Choroid plexus epithelial cell (primary cell): ENCODE data around the gene SMTNL2.
"Not testable (repeated sequence)": the region's sequence is repeated elsewhere in the genome, so short reads cannot be mapped to it uniquely, and the experiment has no call there.

ENCODE experiments used
- DNase-seq: peaks from one replicate; pipeline ENCODE4 v3.0.0-alpha.2; 2010; ENCODE audit warnings: low read depth
- H3K4me3 ChIP-seq: 2 replicates; pipeline ENCODE4 v1.5.1; 2011; ENCODE audit warnings: low read depth, mild to moderate bottlenecking, control low read depth, low read length, moderate library complexity
- TF ChIP-seq, protein P1 (sequence below): conservative IDR thresholded peaks from 2 replicates; pipeline ENCODE4 v1.5.1; 2011; ENCODE audit warnings: low read depth, mild to moderate bottlenecking, control low read depth, inconsistent platforms, low read length, moderate library complexity

SMTNL2 gene

DNA sequence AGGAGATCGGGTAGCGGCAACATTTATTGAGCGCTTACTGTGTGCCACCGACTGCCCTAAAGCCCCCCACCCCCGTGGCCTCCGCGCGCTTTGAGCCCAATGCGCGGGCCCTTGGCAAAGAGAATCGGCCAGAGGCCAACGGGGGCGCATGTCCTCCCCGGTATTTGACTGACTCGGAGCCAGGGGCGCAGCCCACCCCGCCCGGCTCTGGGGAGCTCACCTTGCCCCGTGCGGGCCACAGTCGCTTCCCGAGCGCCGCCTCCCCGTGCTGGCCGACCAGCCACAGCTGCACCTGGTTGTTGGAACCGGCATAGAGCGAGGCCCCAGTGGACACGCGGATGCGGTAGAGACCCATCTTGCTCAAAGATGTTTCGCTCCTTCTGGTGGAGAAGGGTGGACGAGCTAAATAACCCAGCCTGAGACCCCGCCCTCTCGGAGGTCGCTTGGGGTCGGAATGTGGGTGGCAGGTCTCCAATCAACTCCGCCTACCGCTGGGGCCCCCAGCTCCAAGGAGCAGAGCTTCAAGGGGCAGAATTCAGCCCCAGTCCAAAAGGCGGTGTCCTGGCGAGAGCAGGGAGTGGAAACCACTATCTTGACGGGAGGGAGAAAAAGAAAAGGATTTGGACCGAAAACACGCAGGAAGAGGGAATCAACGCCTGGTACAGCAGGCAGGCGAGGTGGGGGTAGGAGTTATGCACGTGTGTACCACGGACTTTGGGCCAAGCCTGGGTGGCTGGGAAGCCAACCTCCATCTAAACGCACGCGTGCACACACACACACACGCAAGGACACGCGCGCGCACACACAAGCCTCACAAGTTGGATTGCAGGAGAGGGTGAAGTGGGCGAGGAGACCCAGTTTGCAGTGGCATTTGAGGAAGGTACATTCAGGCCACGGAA, 57.2 kb downstream of the SMTNL2 start, which contains the start of gene ALOX15:
Gene ALOX15 (minus strand): TSS at position 382 of the 899 bp plus-strand sequence. CDS start 27 bp downstream, at position 355.
- no peak within 1 kb of the TSS for H3K4me3 ChIP-seq
- DNase-seq, result no peak
- TF ChIP-seq, protein P1, sequence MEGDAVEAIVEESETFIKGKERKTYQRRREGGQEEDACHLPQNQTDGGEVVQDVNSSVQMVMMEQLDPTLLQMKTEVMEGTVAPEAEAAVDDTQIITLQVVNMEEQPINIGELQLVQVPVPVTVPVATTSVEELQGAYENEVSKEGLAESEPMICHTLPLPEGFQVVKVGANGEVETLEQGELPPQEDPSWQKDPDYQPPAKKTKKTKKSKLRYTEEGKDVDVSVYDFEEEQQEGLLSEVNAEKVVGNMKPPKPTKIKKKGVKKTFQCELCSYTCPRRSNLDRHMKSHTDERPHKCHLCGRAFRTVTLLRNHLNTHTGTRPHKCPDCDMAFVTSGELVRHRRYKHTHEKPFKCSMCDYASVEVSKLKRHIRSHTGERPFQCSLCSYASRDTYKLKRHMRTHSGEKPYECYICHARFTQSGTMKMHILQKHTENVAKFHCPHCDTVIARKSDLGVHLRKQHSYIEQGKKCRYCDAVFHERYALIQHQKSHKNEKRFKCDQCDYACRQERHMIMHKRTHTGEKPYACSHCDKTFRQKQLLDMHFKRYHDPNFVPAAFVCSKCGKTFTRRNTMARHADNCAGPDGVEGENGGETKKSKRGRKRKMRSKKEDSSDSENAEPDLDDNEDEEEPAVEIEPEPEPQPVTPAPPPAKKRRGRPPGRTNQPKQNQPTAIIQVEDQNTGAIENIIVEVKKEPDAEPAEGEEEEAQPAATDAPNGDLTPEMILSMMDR, result no peak

- TF ChIP-seq, protein P1, result no peak
- DNase-seq, result no peak
- H3K4me3 ChIP-seq, result no peak overlapping the region
Measured at GRCh38 chr17:4642286-4642685, 58.0 kb downstream of the SMTNL2 start.

GRCh38 chr17:4643676-4644075, 59.3 kb downstream of the SMTNL2 start:
- TF ChIP-seq, protein P1, result no peak
- DNase-seq, result no peak
- H3K4me3 ChIP-seq, result no peak overlapping the region

GRCh38 chr17:4645642-4646041, 61.3 kb downstream of the SMTNL2 start:
- H3K4me3 ChIP-seq, result no peak overlapping the region
- no peak for DNase-seq
- TF ChIP-seq, protein P1, result no peak

DNA sequence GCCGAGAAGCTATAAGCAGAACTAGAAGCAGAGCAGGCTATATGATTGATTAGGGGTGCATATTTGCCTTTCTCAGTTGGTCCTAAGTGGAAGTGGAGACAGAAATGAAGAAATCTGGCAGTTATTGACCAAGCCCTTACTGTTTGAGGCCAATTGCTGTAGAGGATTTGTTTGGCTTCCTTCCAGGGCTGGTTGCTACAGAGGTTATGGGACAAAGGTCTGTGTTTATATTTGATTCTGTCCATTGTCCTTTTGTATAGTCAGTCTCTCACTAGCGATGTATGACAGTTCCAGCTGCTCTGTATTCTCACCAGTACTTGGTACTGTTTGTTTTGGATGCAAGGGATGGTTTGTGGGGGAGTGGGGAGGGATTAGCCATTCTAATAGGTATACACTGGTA, 64.4 kb downstream of the SMTNL2 start:
- TF ChIP-seq, protein P1, result no peak
- DNase-seq, result no peak
- no peak overlapping the region for H3K4me3 ChIP-seq

GRCh38 chr17:4652997-4653396, 68.7 kb downstream of the SMTNL2 start:
- no peak for DNase-seq

GRCh38 chr17:4655933-4656332, 71.6 kb downstream of the SMTNL2 start:
- H3K4me3 ChIP-seq, DNase-seq: not testable (repeated sequence)

More at GRCh38 chr17:4652997-4653396, 68.7 kb downstream of the SMTNL2 start:
- TF ChIP-seq, protein P1, result no peak
- H3K4me3 ChIP-seq, result no peak overlapping the region
